Measurements from ENCODE around the gene SLC25A3. TPM values are rescaled to one million over a fixed set of nuclear protein-coding genes. Genes with fewer than 3 reads are reported as not detected.
A peak's percentile ranks its signal among the peaks of the same experiment; 100 is the strongest.
"Not testable (repeated sequence)": the region's sequence is repeated elsewhere in the genome, so short reads cannot be mapped to it uniquely, and the experiment has no call there.

SLC25A3 gene
- polyA plus RNA-seq (ENCODE audit: insufficient read length) = 728 TPM
- long read RNA-seq, donor 1, full-length matches to known transcripts = 269 of 410 reads
- long read RNA-seq, donor 1, partial matches to known transcripts = 120 of 410 reads
- long read RNA-seq, donor 1, other reads (novel, unspliced or antisense) = 21 of 410 reads
- long read RNA-seq, donor 2, full-length matches to known transcripts = 196 of 275 reads
- long read RNA-seq, donor 2, partial matches to known transcripts = 64 of 275 reads
- long read RNA-seq, donor 2, other reads (novel, unspliced or antisense) = 15 of 275 reads
- long read RNA-seq, donor 3, full-length matches to known transcripts = 200 of 293 reads
- long read RNA-seq, donor 3, partial matches to known transcripts = 85 of 293 reads
- long read RNA-seq, donor 3, other reads (novel, unspliced or antisense) = 8 of 293 reads
- long read RNA-seq, donor 4, full-length matches to known transcripts = 33 of 53 reads
- long read RNA-seq, donor 4, partial matches to known transcripts = 20 of 53 reads
- long read RNA-seq, donor 4, other reads (novel, unspliced or antisense) = 0 of 53 reads
- long read RNA-seq, donor 5, full-length matches to known transcripts = 333 of 479 reads
- long read RNA-seq, donor 5, partial matches to known transcripts = 112 of 479 reads
- long read RNA-seq, donor 5, other reads (novel, unspliced or antisense) = 34 of 479 reads
- long read RNA-seq, donor 6, full-length matches to known transcripts = 226 of 375 reads
- long read RNA-seq, donor 6, partial matches to known transcripts = 134 of 375 reads
- long read RNA-seq, donor 6, other reads (novel, unspliced or antisense) = 15 of 375 reads
- long read RNA-seq, donor 7, full-length matches to known transcripts = 328 of 469 reads
- long read RNA-seq, donor 7, partial matches to known transcripts = 124 of 469 reads
- long read RNA-seq, donor 7, other reads (novel, unspliced or antisense) = 17 of 469 reads
- long read RNA-seq, donor 8, full-length matches to known transcripts = 93 of 140 reads
- long read RNA-seq, donor 8, partial matches to known transcripts = 42 of 140 reads
- long read RNA-seq, donor 8, other reads (novel, unspliced or antisense) = 5 of 140 reads

DNA sequence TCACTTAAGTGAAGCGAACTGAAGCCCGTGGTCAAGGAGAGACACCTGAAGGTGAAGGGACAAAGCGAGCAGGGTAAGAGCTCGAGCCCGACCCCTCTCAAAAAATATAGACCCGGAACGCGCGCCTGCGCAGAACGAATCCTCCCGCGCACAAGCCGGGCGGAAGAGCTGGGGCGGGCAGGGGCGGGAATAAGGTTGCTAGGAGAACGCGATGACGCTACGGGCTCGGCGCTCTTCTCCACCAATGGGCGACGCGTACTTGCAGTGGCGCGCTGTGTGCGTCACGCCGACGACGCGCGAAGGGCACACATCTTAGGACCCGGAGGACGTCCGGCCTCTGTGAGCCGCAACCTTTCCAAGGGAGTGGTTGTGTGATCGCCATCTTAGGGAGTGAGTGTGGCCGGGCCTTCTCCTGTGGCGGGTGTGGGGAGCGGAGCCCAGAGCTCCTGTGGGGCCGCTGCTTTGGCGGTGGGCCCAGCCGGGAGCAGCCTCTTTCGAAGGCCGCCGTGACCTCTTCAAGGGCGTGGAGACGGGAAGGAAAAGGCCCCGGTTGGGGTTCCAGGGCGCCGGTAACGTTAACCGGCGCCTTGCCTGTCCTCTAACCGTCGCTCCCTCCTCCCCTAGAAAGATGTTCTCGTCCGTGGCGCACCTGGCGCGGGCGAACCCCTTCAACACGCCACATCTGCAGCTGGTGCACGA is at the start of gene SLC25A3:
SLC25A3 (plus strand) TSS at position 336 of the 699 bp plus-strand sequence; CDS start at position 629, 293 bp downstream.
- DNase-seq = peak; percentile 97

GRCh38 chr12:98543701-98544100 is 49.8 kb upstream of the SLC25A3 start:
- DNase-seq = no peak

- DNase-seq = no peak
These were observed 48.7 kb upstream of the SLC25A3 start for GRCh38 chr12:98544751-98545150.

DNA sequence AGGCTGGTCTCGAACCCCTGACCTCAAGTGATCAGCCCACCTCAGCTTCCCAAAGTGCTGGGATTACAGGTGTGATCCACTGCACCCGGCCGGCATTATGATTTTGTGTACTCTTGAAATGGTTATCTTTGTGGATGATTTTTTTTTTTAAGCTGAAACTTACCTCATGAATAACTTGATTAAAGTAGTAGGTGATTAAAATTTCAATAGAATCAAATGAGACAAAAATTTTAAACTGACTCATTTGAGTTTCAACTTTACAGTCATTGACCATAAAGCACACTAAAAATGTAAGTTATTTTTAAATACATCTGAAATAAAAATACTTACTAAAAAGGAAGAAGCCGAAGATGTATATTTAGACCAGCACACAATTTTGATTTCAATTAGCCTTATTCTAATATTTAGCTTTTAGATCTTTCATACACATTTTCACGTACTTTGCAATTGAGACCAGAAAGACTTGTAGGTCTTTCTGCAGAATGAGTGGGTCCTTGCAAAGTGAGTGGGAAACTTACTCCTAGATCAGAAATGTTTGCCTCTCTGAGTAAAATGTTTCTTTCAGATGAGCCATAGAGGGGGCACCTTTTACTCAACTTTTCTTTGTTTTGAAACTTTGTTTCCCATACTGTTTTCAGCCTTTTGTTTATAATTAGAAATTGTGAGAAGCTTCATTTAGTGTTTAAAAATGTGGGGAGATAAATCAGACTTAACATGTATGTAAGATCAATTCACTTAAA is 43.9 kb upstream of the SLC25A3 start:
- no peak for DNase-seq

DNA sequence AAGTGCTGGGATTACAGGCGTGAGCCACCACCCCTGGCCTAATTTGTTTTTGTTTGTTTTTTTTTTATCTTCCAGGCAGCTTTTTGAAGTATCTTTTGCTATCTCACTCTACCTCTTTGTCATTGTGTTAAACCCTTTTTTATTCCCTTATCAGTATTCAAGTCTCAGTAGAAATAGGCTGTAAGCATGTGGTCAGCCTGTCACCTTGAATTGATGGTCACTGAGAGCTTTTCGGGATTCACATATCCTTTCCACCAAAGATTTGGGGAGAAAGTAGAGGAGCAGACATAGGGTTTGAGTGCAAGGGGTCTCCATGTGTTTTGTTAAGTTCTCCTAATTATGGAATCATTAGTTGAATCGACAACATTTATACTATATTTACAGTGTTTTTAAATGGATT is 41.7 kb upstream of the SLC25A3 start:
- DNase-seq = no peak

DNA sequence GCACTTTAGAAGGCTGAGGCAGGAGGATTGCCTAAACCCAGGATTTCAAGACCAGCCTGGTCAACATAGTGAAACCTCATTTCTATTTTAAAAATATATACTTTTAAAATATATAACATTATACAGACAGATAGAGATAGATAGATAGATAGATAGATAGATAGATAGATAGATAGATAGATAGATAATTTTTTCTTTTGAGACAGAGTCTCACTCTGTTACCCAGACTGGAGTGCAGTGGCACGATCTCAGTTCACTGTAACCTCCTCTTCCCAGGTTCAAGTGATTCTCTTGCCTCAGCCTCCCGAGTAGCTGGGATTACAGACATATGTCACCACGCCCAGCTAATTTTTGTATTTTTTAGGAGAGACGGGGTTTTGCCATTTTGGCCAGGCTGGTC is 35.4 kb upstream of the SLC25A3 start:
- not testable (repeated sequence) for DNase-seq

GRCh38 chr12:98559666-98560065 is 33.8 kb upstream of the SLC25A3 start:
- no peak for DNase-seq

DNA sequence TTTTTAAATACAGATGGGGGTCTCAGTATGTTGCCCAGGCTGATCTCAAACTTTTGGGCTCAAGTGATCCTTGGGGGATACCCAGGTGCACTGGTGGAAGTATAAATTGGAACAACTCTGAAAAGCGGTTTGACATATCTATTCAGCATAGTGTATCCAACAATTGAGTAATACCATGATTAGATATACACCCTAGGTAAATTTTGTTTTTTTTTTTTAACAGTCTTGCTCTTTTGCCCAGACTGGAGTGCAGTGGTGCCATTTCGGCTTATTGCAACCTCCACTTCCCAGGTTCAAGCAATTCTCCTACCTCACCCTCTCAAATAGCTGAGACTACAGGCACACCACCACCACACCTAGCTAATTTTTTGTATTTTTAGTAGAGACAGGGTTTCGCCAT is 31.6 kb upstream of the SLC25A3 start:
- no peak for DNase-seq

GRCh38 chr12:98572010-98572409 is 21.5 kb upstream of the SLC25A3 start:
- no peak for DNase-seq

- DNase-seq = no peak
These were observed 19.4 kb upstream of the SLC25A3 start for GRCh38 chr12:98574110-98574509.

DNA sequence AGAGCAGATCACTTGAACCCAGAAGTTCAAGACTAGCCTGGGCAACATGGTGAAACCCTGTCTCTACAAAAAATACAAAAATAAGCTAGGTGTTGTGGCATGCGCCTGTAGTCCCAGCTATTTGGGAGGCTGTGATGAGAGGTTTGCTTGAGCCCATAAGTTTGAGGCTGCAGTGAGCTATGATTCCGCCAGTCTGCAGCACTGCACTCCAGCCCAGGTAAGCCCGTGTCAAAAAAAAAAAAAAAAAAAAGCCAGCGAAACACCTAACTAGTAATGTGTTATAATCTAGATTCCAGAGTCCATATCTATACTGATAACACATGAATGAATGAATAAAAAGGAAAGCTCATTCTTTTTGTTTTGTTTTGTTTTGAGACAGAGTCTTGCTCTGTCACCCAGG is 18.5 kb upstream of the SLC25A3 start:
- DNase-seq = no peak

DNA sequence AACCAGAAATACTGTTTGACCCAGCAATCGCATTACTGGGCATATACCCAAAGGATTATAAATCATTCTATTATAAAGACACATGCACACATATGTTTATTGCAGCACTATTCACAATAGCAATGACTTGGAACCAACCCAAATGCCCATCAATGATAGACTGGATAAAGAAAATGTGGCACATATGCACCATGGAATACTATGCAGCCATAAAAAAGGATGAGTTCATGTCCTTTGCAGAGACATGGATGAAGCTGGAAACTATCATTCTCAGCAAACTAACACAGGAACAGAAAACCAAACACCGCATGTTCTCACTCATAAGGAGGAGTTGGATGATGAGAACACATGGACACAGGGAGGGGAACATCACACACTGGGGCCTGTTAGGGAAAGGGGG is 16.7 kb upstream of the SLC25A3 start:
- not testable (repeated sequence) for DNase-seq

DNA sequence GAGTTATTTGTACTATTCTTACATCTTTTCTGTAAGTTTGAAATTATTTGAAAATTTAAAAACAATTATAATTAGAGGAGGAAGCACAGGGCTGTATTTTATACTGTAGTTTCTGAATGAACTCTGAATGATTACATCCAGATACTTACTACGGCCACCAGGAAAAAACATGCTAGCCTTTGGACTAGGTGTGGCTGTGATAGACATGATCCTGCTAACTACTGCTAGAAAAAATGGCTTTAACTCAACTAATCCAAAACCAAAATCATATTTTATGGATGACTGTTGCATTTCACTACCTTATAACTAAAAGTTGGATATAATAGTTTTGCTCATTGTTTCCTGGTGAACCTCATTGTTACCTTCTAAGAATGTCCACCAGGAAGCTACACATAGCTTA is 15.1 kb upstream of the SLC25A3 start:
- no peak for DNase-seq

DNA sequence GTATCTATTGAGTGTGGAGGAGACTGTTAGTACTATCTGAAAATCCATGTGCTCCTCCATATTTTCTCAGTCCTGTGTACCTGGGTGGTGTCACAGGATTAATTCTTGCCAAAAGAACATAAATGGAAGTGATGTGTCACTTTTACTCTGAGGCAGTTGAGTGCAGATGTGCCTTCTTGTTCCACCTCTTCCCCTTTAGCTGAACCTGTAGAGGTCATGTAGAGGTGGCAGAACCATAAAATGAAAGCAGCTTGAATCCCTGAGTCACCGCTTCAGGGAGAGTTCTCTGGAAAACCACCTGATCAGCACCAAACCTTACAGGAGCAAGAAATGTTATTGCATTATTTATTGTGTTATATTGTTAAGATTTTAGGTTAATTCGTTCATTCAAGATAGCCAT is 14.7 kb upstream of the SLC25A3 start:
- DNase-seq = peak; percentile 4

- DNase-seq = no peak
These were observed 14.1 kb upstream of the SLC25A3 start for GRCh38 chr12:98579347-98579746.

DNA sequence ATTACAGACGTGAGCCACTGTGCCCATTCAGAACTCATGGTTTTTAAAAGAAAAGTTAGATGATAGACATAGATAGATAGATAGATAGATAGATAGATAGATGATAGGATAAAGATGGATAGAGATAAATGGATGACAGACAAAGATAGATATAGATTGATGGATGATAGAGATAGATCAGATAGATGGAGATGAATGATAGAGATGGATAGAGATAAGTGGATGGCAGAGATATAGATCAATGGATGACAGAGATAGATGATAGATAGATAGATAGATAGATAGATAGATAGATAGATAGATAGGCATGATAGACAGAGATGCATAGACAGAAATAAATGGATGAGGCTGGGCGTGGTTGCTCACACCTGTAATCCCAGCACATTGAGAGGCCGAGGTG is 13.7 kb upstream of the SLC25A3 start:
- no peak for DNase-seq

GRCh38 chr12:98580695-98581094 is 12.8 kb upstream of the SLC25A3 start:
- no peak for DNase-seq

DNA sequence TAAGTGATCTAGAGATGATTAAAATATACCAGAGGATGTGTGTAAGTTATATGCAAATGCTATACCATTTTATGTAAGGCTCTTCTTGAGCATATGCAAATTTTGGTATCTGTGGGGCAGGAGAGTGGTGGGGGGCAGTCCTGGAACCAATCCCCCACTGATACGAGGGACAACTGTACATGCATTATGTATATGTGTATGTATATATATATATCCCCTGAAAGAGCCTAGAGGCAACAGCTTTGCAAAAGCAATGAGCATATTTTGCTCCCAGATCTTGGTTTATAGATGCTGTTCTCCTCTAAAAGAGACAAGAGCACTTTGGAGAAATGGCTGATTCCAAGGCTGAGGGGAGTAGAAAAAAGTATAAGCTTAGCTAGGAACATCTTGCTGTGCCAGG is 12.4 kb upstream of the SLC25A3 start:
- DNase-seq = no peak

DNA sequence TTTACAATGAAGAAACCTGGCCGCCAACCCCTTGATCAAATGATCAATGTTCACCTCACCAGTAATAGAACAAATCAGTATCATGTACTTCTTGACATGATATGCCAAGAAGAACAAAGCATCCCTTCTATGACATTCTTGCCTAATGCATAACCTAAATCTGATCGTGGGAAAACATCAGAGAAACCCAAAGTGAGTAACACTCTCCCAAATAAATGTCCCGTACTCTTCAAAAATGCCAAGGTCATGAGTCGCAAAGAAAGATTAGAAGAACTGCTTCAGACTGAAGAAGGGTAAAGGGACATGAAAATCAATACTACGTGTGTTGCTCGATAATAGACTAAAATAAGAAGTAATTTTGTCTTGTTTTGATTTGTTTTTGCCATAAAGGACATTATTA is 11.4 kb upstream of the SLC25A3 start:
- no peak for DNase-seq

- no peak for DNase-seq
These were observed 6.4 kb upstream of the SLC25A3 start for GRCh38 chr12:98587084-98587483.

DNA sequence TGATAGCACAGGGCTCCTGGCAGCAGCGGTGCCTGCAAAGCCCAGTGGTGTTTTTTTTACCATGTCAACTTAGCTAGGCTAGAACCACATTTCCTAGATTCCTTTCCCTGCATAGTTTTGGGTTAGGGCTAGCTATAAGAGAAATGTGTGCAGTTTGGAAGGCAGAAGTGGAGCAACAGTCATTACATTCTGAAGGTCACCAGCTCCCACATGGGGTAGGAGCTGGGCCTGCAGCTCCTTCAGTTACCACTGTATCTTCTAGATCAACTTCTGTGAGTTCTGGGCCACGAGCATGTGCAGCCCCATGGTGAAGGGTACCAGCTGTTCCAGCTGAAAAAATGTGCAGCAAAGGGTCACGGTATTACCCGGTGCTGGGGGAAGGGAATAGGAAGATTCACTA is 2.3 kb upstream of the SLC25A3 start:
- DNase-seq = no peak
